ENCODE data around the gene TGM2.

TGM2 gene

GRCh38 chr20:38134427-38135270 is 30.4 kb downstream of the TGM2 start:
- no peaks in the 10 kb centered on the region for H3K79me2 ChIP-seq (ENCODE audit: low read length)
- H3K4me3 ChIP-seq (ENCODE audit: low read length): no peak overlapping the region
- TF ChIP-seq CTCF (IDR thresholded peaks at IDR 0.05; ENCODE audit: low read depth, low read length): no peak
- TF ChIP-seq EZH2phosphoT487 (IDR thresholded peaks at IDR 0.05; ENCODE audit: low read depth): no peak
- no peak overlapping the region for H2AFZ ChIP-seq (ENCODE audit: low read depth, low read length)
- no peak overlapping the region for H3K27ac ChIP-seq (ENCODE audit: low read length)
- H3K9me3 ChIP-seq (ENCODE audit: insufficient read depth, low read length): no peaks in the 10 kb centered on the region
- no peak overlapping the region for H3K4me2 ChIP-seq (ENCODE audit: low read length)
- no peaks in the 10 kb centered on the region for H4K20me1 ChIP-seq (ENCODE audit: insufficient read depth, low read length)
- no peaks in the 10 kb centered on the region for H3K27me3 ChIP-seq (ENCODE audit: low read depth, low read length)
- peaks cover 37% of the 10 kb centered on the region for H3K36me3 ChIP-seq (replicated peaks; ENCODE audit: low read depth, low read length)
- H3K4me1 ChIP-seq (ENCODE audit: low read length): no peaks in the 10 kb centered on the region
- H3K9ac ChIP-seq (ENCODE audit: low read length): no peak overlapping the region

- Histone ChIP-seq H3K27me3 (ENCODE audit: low read depth, low read length) (no peaks in the 10 kb centered on the region), H3K4me3 (ENCODE audit: low read length) (no peak overlapping the region), H4K20me1 (ENCODE audit: insufficient read depth, low read length) (no peaks in the 10 kb centered on the region), H3K79me2 (ENCODE audit: low read length) (no peaks in the 10 kb centered on the region), H3K4me1 (ENCODE audit: low read length) (no peaks in the 10 kb centered on the region), H3K36me3 (replicated peaks; ENCODE audit: low read depth, low read length) (peaks cover 35% of the 10 kb centered on the region), H2AFZ (ENCODE audit: low read depth, low read length) (no peak overlapping the region), H3K4me2 (ENCODE audit: low read length) (no peak overlapping the region), H3K9ac (ENCODE audit: low read length) (no peak overlapping the region), H3K9me3 (ENCODE audit: insufficient read depth, low read length) (no peaks in the 10 kb centered on the region), H3K27ac (ENCODE audit: low read length) (no peak overlapping the region)
- TF ChIP-seq EZH2phosphoT487 (IDR thresholded peaks at IDR 0.05; ENCODE audit: low read depth) (no peak), CTCF (IDR thresholded peaks at IDR 0.05; ENCODE audit: low read depth, low read length) (no peak)
Observed at GRCh38 chr20:38133680-38134426, 31.2 kb downstream of the TGM2 start.

GRCh38 chr20:38132910-38133501 is 32.1 kb downstream of the TGM2 start:
- no peak overlapping the region for H2AFZ ChIP-seq (ENCODE audit: low read depth, low read length)
- H3K4me3 ChIP-seq (ENCODE audit: low read length): no peak overlapping the region
- TF ChIP-seq EZH2phosphoT487 (IDR thresholded peaks at IDR 0.05; ENCODE audit: low read depth): no peak
- no peak for TF ChIP-seq CTCF (IDR thresholded peaks at IDR 0.05; ENCODE audit: low read depth, low read length)
- no peaks in the 10 kb centered on the region for H3K79me2 ChIP-seq (ENCODE audit: low read length)
- H3K4me2 ChIP-seq (ENCODE audit: low read length): no peak overlapping the region
- no peaks in the 10 kb centered on the region for H3K27me3 ChIP-seq (ENCODE audit: low read depth, low read length)
- H3K4me1 ChIP-seq (ENCODE audit: low read length): no peaks in the 10 kb centered on the region
- no peaks in the 10 kb centered on the region for H3K9me3 ChIP-seq (ENCODE audit: insufficient read depth, low read length)
- H4K20me1 ChIP-seq (ENCODE audit: insufficient read depth, low read length): no peaks in the 10 kb centered on the region
- H3K27ac ChIP-seq (ENCODE audit: low read length): no peak overlapping the region
- peaks cover 27% of the 10 kb centered on the region for H3K36me3 ChIP-seq (replicated peaks; ENCODE audit: low read depth, low read length)
- H3K9ac ChIP-seq (ENCODE audit: low read length): no peak overlapping the region
